ENCODE results near the gene SLC1A3.

Gene SLC1A3

DNA sequence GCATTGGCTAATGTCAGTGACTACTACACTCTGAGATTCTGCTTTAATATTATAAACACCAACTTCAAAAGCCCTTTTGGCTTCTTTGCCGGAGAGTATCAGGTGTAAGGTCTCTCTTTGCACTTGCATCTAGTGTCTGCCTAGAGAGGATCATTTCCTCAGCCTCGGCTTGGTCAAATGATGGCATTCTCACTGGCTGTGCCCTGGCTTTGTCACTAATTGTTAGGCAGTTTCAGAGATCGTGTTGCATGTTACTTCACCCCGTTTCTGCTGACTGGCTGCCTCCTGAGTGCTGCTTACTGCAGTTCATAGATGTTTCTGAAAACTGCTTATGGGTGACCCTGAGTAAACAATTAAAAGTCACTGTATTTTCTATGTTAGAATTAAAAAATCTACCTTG lies 48.8 kb downstream of the SLC1A3 start:
- DNase-seq (ENCODE audit: low spot score) = peak; percentile 75

GRCh38 chr5:36656556-36656955 lies 50.1 kb downstream of the SLC1A3 start:
- no peak for DNase-seq (ENCODE audit: low spot score)

DNA sequence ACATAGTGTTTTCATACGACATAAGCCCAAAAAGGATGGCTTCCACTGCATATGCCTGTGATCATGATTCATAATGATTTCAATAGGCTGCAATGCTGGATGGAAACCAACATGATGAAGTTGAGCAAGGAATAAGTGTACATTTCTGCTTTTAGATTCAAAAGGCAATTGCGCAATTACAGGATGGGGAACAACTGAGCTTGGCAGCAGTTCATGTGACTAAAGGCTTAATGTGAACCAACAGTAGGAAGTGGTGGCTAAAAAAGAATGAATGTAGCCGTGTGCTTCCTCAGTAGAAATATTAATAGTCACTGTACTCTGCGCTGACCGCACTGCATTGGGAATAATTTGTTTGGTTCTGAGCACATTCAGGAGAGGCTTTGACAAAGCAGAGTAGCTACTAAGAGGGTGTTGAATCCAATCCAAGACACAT lies 51.2 kb downstream of the SLC1A3 start:
- DNase-seq (ENCODE audit: low spot score) = peak; percentile 72

DNA sequence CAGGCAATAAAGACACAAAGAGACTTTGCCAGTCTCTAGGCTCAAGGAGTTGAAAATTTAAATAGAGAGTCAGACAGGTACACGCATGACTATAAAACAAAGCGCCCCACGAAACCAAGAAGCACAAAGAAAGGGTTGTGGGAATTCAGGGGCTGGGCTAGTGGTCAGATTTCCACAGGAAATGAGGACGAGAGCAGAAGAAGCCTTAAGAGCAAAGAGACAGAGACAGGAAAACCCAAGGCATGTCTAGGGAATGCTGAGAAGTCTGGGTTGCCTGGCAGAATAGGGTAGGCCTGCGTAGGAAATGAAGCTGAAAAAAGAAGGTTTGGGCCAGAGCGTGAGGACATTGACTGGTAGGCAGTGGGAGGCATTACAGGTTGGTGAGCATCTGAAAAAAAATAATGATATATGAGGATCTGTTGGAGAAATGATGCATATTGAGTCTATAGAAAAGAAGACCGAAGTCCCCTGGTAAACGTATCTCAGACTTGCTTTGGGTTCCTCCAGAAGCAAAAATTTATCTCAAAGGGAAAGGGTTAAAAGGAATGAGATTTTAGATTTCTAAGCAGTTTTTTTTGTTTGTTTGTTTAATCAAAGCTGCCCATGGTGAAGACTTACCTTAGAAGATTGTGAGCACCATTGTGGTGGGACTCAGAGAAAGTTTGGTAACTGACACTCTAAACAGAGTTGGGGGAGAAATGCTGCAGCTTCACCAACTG lies 51.8 kb downstream of the SLC1A3 start:
- DNase-seq (ENCODE audit: low spot score) = no peak

- DNase-seq (ENCODE audit: low spot score) = no peak
These were observed 53.0 kb downstream of the SLC1A3 start for GRCh38 chr5:36659411-36659810.

DNA sequence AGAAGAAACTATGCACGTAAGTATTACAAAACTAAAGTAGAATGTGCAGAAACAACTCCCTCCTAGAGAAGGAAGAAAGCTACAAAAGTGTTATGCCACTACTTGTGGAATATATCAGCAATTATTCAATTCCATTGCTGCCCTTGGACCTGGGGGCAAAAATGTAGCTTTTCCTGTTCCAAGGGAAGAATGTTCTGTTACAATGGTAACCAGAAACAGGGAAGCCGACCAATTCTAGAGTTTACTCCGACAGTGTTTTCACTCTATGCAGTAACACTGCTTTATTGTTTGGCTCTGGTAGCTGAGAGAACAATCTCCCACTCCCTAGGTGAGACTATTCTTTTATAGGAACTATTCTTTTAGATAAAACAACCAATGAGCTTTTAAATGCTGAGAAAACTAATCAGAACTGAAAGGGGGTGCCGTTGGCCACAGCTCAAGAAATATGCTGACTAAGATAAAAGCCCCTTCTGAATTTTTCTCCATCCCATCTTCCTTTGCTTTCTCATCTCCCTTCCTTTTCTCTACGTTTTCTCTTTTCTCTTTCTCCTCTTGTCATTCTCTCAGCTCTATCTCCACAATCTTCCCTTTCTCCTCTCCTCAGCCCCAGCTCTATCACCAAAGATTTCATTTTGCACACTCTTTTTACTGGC lies 54.1 kb downstream of the SLC1A3 start:
- peak; percentile 71 for DNase-seq (ENCODE audit: low spot score)

GRCh38 chr5:36661456-36662220 lies 55.2 kb downstream of the SLC1A3 start:
- no peak for DNase-seq (ENCODE audit: low spot score)

DNA sequence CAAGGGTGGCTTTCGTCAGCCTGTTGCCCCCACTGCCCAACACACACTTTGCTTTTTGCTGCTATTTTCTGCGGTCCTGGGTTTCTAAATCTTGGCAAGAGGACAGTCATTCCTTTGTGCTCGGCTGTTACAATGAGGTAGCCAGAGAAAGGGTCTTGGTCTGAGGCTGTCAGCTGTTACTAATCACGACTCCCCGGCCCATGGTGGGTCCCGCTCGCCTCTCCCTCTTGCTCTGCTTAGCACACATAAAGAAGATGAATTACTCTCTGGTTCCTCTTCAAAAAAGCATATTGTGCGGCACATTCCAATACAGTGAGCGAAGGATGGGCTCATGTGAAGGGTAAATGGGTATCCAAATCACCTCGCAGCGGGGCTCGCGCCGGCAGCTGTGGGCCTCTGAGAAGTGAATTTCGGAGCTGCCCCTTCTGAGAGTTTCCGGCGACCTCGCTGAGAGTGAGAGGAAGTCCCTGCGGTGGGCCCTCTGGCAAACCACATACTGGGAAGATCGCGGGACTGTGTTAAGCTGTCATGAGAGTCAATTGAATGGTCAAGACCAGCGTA lies 56.0 kb downstream of the SLC1A3 start:
- DNase-seq (ENCODE audit: low spot score) = peak; percentile 88

DNA sequence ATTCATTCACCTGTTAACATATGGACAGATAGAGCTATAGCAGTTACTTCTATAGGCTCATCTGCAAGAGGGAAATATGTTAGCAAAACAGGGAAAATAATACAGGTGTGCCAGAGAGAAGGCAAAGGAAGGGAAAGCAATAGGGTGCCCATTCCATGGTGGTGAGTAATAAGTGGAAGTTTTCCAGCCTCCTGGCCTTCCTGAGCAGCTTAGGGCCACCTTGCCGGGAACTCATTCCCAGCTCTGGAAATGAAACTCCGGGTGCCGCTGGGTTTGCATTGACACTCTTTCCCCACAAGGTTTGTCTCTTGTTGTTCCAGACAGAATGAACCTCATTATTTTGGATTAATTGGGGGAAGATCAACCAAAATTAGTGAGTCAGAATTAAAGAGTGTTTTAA lies 58.4 kb downstream of the SLC1A3 start:
- DNase-seq (ENCODE audit: low spot score) = no peak

DNA sequence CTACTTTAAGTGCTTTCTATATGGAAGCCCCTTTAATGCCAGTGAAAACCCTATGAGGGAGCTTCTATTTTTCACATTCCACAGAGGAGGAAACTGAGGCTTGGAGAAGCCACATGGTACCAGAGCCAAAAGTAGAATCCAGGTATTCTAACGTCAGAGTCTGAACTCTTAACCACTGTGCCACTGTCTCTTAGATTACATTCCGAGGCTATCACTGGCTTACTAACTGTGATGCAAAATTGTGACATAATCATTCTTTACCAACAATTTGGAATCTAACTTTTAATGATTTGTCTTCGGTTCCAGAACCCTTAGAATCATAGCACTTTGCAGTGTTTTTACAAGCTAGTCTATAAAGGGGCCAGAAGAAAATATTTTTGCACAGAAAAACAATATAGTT lies 59.2 kb downstream of the SLC1A3 start:
- DNase-seq (ENCODE audit: low spot score) = no peak

GRCh38 chr5:36666274-36666673 lies 59.9 kb downstream of the SLC1A3 start:
- DNase-seq (ENCODE audit: low spot score) = no peak

GRCh38 chr5:36666986-36667385 lies 60.6 kb downstream of the SLC1A3 start:
- DNase-seq (ENCODE audit: low spot score) = no peak

GRCh38 chr5:36667824-36668223 lies 61.4 kb downstream of the SLC1A3 start:
- DNase-seq (ENCODE audit: low spot score) = no peak

DNA sequence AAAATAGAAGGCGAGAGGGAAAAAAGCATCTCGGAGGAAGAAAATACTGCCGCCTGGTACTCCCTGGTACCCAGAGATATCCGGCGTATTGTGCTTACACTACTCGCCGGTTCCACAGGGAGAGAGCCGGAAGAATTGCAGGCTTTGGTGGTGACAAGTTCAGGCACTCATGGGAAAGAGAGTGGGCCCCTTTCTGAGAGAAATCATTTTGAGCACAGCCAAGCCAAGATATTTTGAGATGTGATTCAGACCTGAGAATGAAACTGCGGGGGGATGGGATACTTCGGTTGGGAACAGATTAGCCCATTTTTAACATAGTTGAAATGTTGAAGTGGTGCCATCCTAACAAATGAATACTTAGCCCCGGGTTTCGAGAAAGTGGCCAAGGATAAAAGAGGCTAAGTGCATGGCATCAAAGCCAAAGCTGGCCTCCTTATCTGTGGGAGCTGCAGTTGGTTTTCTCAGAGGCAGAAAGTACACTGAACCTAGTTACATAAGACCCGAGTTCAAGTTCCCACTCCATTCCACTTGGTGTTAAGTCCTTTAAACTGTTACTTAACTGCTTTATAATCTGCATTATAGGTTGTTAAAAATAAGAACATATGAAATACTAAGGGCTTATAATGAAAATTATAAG lies 62.7 kb downstream of the SLC1A3 start:
- no peak for DNase-seq (ENCODE audit: low spot score)

DNA sequence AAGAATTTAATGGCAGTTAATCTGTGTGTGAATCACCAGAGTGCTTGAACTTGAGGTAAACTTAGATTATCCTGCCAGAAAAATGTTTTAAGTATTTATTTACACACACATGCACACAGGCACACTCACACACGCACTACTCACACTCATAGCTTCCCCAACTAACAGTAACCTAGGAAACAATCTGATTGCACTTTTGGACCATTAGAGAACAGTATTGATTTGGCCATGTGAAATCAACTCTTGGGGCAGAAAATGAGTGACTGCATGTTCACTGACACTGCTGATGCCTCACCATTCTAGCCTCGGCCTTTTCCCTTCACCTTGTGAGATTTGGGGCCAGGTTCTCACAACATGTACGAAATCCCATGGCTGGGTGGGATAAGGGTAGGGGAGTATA lies 64.1 kb downstream of the SLC1A3 start:
- DNase-seq (ENCODE audit: low spot score) = no peak

DNA sequence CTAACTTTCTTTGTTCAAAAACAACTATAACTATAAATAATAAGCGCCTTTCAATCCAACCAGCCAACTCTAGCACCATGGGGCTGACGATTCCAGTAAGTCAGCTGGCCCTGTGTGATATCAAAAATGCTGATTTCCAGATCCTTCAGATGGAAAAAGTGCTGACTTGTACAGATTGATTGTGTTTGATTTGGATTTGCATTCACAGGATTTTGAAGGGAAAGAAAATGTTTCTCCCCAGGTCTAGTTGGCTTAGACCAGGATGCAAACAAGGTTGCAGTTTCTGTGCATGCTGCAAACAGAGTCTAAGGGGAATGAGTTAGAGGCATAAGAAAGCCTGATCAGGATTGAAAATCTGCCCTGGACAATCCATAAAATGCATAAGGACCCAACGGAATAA lies 68.9 kb downstream of the SLC1A3 start:
- DNase-seq (ENCODE audit: low spot score) = no peak

DNA sequence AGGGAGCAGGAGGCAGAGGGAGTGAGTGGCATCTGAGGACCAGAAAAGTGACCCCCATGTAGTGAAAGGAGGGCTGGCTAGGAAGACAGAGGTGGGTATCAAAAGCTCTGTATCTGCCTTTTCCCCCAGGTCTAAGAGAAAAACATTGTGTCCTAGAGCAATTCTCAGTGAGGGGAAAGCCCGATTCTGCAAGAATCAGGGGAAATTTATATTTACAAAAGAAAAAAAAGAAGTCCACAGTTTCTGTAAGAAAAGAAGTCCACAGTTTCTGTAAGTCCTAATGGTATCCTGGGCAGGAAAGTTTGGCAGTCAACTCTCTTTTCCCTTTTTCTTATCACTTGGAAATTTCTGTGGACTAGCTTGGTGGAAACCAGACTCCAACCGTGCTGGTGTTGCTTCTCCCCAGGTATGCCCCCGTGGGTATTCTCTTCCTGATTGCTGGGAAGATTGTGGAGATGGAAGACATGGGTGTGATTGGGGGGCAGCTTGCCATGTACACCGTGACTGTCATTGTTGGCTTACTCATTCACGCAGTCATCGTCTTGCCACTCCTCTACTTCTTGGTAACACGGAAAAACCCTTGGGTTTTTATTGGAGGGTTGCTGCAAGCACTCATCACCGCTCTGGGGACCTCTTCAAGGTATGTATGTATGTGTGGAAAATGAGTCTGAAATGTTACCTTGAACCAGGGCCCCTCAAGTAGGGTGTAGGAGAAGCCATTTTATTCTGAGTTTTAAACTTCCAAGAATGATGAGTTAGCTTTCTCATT lies 73.0 kb downstream of the SLC1A3 start:
- DNase-seq (ENCODE audit: low spot score) = no peak

DNA sequence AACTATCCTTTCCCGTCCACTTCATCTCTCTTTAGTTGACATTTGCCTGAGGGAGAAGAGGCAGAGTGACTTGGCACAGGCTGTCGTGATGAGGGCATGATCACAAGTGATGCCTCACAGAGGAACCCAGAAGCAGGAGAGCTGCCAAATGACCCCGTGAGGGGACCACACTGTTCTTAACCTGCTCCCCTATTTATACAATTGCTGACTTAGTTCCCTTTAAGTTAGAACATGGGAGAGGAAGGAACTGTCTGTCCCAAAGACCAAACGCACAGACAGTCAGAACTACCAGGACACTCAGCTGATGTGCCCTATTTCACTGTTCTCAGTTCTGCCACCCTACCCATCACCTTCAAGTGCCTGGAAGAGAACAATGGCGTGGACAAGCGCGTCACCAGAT lies 73.7 kb downstream of the SLC1A3 start:
- peak; percentile 69 for DNase-seq (ENCODE audit: low spot score)

GRCh38 chr5:36681711-36682110 lies 75.3 kb downstream of the SLC1A3 start:
- no peak for DNase-seq (ENCODE audit: low spot score)

DNA sequence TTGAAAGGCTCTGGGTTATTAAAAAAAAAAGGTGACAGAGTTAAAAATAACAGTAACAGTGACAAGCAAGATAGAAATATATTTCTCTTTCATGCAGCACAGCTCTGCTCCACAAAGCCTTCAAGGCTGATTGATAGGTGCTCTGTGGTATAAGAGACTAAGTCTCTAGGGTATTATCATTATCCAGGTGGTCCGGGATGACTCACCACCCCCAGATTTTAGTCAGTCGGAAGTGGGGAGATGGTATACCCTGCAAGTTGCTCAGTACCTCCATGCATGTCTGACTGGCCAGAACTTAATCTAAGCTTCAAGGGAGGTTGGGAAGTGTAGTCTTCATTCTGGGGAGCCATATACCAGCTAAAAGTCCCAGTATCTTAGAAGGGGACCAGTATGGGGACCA lies 76.1 kb downstream of the SLC1A3 start:
- DNase-seq (ENCODE audit: low spot score) = no peak

GRCh38 chr5:36683821-36684434 lies 77.5 kb downstream of the SLC1A3 start:
- peak; percentile 92 for DNase-seq (ENCODE audit: low spot score)
